ENCODE data around the gene FAM53B. TPM values are rescaled to one million over a fixed set of nuclear protein-coding genes. Genes with fewer than 3 reads are reported as not detected.

FAM53B gene
- total and polyA plus RNA-seq, 4 experiments from 2014 or later: 7.3 to 60.7 (median 49.9) TPM

DNA sequence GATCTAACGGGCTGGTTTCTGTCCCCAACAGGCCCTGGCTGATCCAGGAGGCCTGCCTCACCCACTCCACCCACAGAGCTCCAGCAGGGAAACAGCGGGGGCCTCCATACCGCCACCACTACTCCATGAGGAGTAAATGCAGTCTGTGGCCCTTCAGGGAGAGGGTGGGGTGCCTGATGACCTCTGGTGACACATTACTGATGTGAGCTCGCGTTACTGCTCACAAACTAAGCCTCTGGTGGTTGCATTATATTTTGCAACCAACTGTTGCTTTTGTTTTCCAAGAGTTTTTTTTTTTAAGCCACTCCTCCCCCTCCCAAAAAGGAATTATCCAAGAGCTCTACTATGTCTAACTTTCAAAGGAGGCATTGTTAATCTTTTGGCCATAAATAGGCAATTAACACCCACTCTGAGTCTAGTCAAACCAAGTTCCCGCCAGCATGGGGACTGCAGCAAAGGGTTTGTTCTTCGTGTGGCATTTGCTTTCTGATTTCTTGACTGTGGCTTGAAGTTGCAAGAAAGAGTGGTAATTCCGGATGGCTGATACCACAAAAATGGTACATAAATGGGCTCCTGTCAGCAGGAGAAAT lies 72.6 kb downstream of the FAM53B start:
- peaks cover 8 to 38% of the 10 kb centered on the region in 2 donors for H3K36me3 Mint-ChIP-seq
- intact Hi-C loops (cut with micrococcal nuclease): loop anchor here (2.0 kb wide), 1 partner anchor 21 kb away; no protein-coding TSS in a partner anchor
- peaks cover 6% of the 10 kb centered on the region for H3K36me3 ChIP-seq (ENCODE audit: insufficient read depth, low read length)

DNA sequence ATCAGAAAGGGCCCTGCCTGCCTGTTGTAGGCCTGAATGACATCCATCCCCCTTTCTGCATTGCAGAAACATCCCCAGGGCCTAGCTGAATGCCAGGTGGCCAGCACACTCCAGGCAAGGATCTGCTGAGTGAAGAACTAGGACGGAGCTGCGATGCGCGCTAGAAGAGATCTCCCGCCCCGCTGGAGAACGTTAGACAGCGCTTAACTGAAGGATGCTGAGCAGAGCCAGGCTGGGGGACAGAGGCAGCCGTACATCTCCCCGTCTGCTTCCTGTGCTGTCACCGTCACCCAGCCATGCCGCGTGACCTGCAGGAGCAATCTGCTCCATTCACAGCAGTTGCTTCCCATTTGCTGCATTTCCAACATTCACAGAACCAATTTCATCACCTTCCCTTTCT lies 73.3 kb downstream of the FAM53B start:
- Mint-ChIP-seq H3K4me1 (peaks cover 62 to 98% (median 83%) of the 10 kb centered on the region in 4 donors), H3K27ac (peak overlapping the region; percentile 83 to 96 (median 90)), H3K9me3 (no peaks in the 10 kb centered on the region), H3K36me3 (peaks cover 8 to 33% of the 10 kb centered on the region in 2 donors), H3K27me3 (no peaks in the 10 kb centered on the region), H3K4me3 (peak overlapping the region in 7 of 8 donors; percentile 47 to 84 (median 70))
- Histone ChIP-seq H3K4me3 (ENCODE audit: low read length in 2 of 2) (no peak overlapping the region), H3K4me1 (ENCODE audit: insufficient read depth, low read length) (peaks cover 100% of the 10 kb centered on the region), H3K9me3 (ENCODE audit: control insufficient read depth in 1 of 2, low read length in 2 of 2) (no peaks in the 10 kb centered on the region), H3K27ac (ENCODE audit: low read depth, low read length) (peak overlapping the region; percentile 43), H3K27me3 (ENCODE audit: insufficient read depth, low read length) (no peaks in the 10 kb centered on the region), H3K36me3 (ENCODE audit: insufficient read depth, low read length) (peaks cover 10% of the 10 kb centered on the region)
- ChIA-PET POLR2A (ENCODE audit: partially characterized antibody) (interaction anchor here (0.6 to 25.7 kb wide), 11 partner anchors 12 to 73 kb away, joined by 3 to 439 read pairs (median 7); partner anchors contain the start of gene FAM53B), CTCF (ENCODE audit: partially characterized antibody) (interaction anchor here (0.9 to 10.1 kb wide), 10 partner anchors 9 to 132 kb away, joined by 3 to 87 read pairs (median 11); no protein-coding TSS in a partner anchor)
- intact Hi-C loops (cut with micrococcal nuclease): loop anchor here (2.0 kb wide), 1 partner anchor 20 kb away; no protein-coding TSS in a partner anchor
- peak in 1 of 5 donors; percentile 56 for DNase-seq

More for the DNA sequence above, 72.6 kb downstream of the FAM53B start:
- Histone ChIP-seq H3K4me3 (ENCODE audit: low read length in 2 of 2) (no peak overlapping the region), H3K27ac (ENCODE audit: low read depth, low read length) (peak overlapping the region; percentile 43), H3K4me1 (ENCODE audit: insufficient read depth, low read length) (peaks cover 100% of the 10 kb centered on the region), H3K9me3 (ENCODE audit: control insufficient read depth in 1 of 2, low read length in 2 of 2) (no peaks in the 10 kb centered on the region), H3K27me3 (ENCODE audit: insufficient read depth, low read length) (no peaks in the 10 kb centered on the region)
- no peaks in the 10 kb centered on the region for H3K9me3 Mint-ChIP-seq
- H3K27me3 Mint-ChIP-seq: no peaks in the 10 kb centered on the region
- peak overlapping the region in 7 of 8 donors; percentile 53 to 84 (median 67) for H3K4me3 Mint-ChIP-seq
- DNase-seq: peak in 1 of 5 donors; percentile 33
- CTCF ChIA-PET (ENCODE audit: partially characterized antibody): interaction anchor here (0.9 to 10.1 kb wide), 12 partner anchors 10 to 132 kb away, joined by 3 to 87 read pairs (median 6); no protein-coding TSS in a partner anchor
- H3K4me1 Mint-ChIP-seq: peaks cover 68 to 99% (median 88%) of the 10 kb centered on the region in 4 donors
- POLR2A ChIA-PET (ENCODE audit: partially characterized antibody): interaction anchor here (0.6 to 25.7 kb wide), 13 partner anchors 7 to 73 kb away, joined by 3 to 439 read pairs (median 6); partner anchors contain the start of gene FAM53B
- peak overlapping the region; percentile 83 to 96 (median 90) for H3K27ac Mint-ChIP-seq

DNA sequence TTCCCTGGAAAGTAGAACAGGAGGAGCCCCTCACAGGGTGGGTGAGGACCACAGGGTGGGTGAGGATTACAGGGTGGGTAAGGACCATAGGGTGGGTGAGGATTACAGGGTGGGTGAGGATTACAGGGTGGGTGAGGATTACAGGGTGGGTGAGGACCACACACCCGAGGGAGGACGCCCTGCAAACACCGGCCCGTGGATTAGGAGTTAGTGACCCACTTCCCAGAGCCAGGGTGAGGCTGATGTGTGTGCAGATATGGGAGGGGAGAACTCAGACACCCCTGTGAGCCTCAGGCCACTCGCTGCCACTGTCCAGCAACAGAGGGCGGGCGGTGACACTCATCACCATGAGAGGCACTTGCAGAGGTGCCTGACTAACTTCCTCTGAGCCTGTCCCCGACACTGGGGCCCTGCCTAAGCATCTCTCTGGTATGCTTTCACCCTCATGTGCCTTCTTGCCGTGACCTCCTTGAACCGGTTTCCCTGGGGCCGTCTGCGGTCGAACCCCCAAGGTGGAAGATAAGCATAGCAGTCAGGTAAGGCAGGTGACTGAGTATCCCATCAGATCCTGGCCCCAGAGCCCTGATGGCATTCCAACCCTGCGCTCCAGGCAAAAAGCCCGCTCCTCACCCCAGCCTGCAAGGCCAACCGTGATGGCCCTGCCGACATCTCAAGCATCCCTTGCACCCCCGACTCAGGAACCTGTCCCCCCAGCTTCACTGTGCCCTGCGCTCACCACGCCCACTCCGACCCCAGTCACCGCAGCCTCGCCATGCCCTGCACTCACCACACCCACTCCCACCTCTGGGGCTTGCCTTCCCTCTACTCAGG lies 74.1 kb downstream of the FAM53B start:
- no peaks in the 10 kb centered on the region for H3K27me3 Mint-ChIP-seq
- no peaks in the 10 kb centered on the region for H3K9me3 Mint-ChIP-seq
- Histone ChIP-seq H3K4me3 (ENCODE audit: low read length in 2 of 2) (no peak overlapping the region), H3K27ac (ENCODE audit: low read depth, low read length) (peak overlapping the region; percentile 23), H3K36me3 (ENCODE audit: insufficient read depth, low read length) (peaks cover 17% of the 10 kb centered on the region), H3K27me3 (ENCODE audit: insufficient read depth, low read length) (no peaks in the 10 kb centered on the region), H3K4me1 (ENCODE audit: insufficient read depth, low read length) (peaks cover 100% of the 10 kb centered on the region), H3K9me3 (ENCODE audit: control insufficient read depth in 1 of 2, low read length in 2 of 2) (no peaks in the 10 kb centered on the region)
- intact Hi-C loops (cut with micrococcal nuclease): loop anchor here (2.0 kb wide), 1 partner anchor 19 kb away; no protein-coding TSS in a partner anchor
- CTCF ChIA-PET (ENCODE audit: partially characterized antibody): interaction anchor here (1.2 to 10.1 kb wide), 6 partner anchors 8 to 72 kb away, joined by 5 to 87 read pairs (median 17); no protein-coding TSS in a partner anchor
- no peak for DNase-seq
- peaks cover 6 to 33% of the 10 kb centered on the region in 2 donors for H3K36me3 Mint-ChIP-seq
- H3K4me1 Mint-ChIP-seq: peaks cover 61 to 98% (median 82%) of the 10 kb centered on the region in 4 donors
- H3K4me3 Mint-ChIP-seq: peak overlapping the region in 7 of 8 donors; percentile 47 to 84 (median 67)
- H3K27ac Mint-ChIP-seq: peak overlapping the region; percentile 36 to 96 (median 90)
- POLR2A ChIA-PET (ENCODE audit: partially characterized antibody): interaction anchor here (1.0 to 25.7 kb wide), 7 partner anchors 10 to 49 kb away, joined by 3 to 439 read pairs (median 14); no protein-coding TSS in a partner anchor

DNA sequence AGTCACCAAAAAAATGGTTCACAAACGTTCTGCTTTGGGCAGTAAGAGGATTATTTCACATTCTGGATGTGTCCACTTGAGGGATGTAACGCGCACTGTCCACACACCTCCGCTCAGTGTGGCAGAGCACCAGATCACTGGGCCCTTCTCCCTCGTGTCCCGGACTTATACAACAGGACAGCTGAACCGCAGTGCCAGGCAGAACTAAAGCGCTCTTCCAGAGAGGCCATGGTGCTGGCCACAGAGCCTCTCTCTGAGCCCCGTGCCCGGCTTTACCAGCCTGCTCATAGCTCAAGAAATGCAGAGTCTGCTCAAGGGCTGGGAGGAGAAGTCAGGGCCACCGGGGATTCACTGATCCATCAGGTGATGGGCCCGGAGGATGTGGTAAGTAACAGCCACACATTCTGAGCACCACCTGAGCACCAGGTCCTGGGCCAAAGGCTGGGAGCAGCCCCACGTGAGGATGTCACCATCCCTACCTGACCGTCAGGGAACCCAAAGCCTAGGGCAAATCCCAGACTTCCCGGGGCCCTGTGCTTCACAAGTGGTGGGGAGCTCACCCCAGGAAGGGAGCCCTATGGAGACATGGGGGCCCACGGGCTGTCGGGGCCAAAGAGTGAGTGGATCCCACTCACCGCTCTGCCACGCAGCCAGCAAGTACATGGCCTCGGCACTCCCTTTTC lies 74.9 kb downstream of the FAM53B start:
- Mint-ChIP-seq H3K27me3 (no peaks in the 10 kb centered on the region), H3K4me3 (peak overlapping the region in 5 of 8 donors; percentile 17 to 61 (median 31)), H3K9me3 (no peaks in the 10 kb centered on the region), H3K36me3 (peaks cover 6 to 34% of the 10 kb centered on the region in 2 donors), H3K4me1 (peaks cover 59 to 98% (median 79%) of the 10 kb centered on the region in 4 donors), H3K27ac (peak overlapping the region; percentile 36 to 92 (median 72))
- peaks cover 17% of the 10 kb centered on the region for H3K36me3 ChIP-seq (ENCODE audit: insufficient read depth, low read length)
- H3K9me3 ChIP-seq (ENCODE audit: control insufficient read depth in 1 of 2, low read length in 2 of 2): no peaks in the 10 kb centered on the region
- no peaks in the 10 kb centered on the region for H3K27me3 ChIP-seq (ENCODE audit: insufficient read depth, low read length)
- peaks cover 100% of the 10 kb centered on the region for H3K4me1 ChIP-seq (ENCODE audit: insufficient read depth, low read length)
- intact Hi-C loops (cut with micrococcal nuclease): no loop called here
- DNase-seq: no peak
- no peak overlapping the region for H3K27ac ChIP-seq (ENCODE audit: low read depth, low read length)
- CTCF ChIA-PET (ENCODE audit: partially characterized antibody): interaction anchor here (0.6 to 6.4 kb wide), 3 partner anchors 21 to 72 kb away, joined by 3 to 38 read pairs (median 5); no protein-coding TSS in a partner anchor
- POLR2A ChIA-PET (ENCODE audit: partially characterized antibody): interaction anchor here (0.6 to 25.7 kb wide), 6 partner anchors 9 to 226 kb away, joined by 3 to 439 read pairs (median 4); no protein-coding TSS in a partner anchor
- H3K4me3 ChIP-seq (ENCODE audit: low read length in 2 of 2): no peak overlapping the region

DNA sequence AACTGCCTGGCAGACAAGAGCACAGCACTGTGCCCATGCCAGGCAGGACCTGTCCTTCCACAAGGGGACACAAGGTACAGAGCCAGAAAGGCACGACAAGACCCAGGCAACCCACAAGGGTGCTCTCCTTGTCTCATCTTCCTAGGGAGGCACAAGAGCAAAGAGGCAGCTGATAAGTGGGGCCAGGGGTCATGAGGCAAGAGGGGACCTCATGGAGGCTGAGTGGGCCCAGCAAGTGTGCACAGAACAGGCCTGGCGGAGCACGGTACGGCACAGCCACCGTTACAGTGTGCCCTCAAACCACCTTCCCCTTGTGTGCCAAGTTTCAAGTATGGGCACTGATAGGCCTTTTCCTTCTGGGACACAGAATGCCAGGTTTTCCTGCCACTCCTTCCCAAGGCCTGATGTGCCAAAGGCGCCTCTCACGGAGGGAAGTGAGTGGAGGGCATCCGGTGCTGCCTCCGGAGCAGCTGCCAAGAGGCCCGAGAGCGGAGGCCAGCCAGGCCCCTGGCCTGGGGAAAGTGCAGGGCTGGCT lies 75.6 kb downstream of the FAM53B start:
- ChIA-PET CTCF (ENCODE audit: partially characterized antibody) (interaction anchor here (1.2 to 6.4 kb wide), 2 partner anchors 20 to 51 kb away, joined by 5 to 38 read pairs; no protein-coding TSS in a partner anchor), POLR2A (ENCODE audit: partially characterized antibody) (interaction anchor here (0.6 to 25.7 kb wide), 8 partner anchors 9 to 227 kb away, joined by 3 to 439 read pairs (median 4); no protein-coding TSS in a partner anchor)
- H3K36me3 Mint-ChIP-seq: peaks cover 6 to 36% of the 10 kb centered on the region in 2 donors
- peaks cover 100% of the 10 kb centered on the region for H3K4me1 ChIP-seq (ENCODE audit: insufficient read depth, low read length)
- H3K27ac ChIP-seq (ENCODE audit: low read depth, low read length): no peak overlapping the region
- no peaks in the 10 kb centered on the region for H3K9me3 Mint-ChIP-seq
- H3K4me3 ChIP-seq (ENCODE audit: low read length in 2 of 2): no peak overlapping the region
- no peaks in the 10 kb centered on the region for H3K27me3 ChIP-seq (ENCODE audit: insufficient read depth, low read length)
- H3K27ac Mint-ChIP-seq: peak overlapping the region; percentile 43 to 91 (median 79)
- no peaks in the 10 kb centered on the region for H3K27me3 Mint-ChIP-seq
- peak overlapping the region in 4 of 8 donors; percentile 12 to 50 (median 20) for H3K4me3 Mint-ChIP-seq
- no peak for DNase-seq
- H3K9me3 ChIP-seq (ENCODE audit: control insufficient read depth in 1 of 2, low read length in 2 of 2): no peaks in the 10 kb centered on the region
- intact Hi-C loops (cut with micrococcal nuclease): no loop called here
- H3K4me1 Mint-ChIP-seq: peaks cover 55 to 98% (median 73%) of the 10 kb centered on the region in 4 donors
- H3K36me3 ChIP-seq (ENCODE audit: insufficient read depth, low read length): peaks cover 17% of the 10 kb centered on the region

Data from CD4-positive, alpha-beta memory T cell (primary cell).